ENCODE results near the gene RNF223.

GRCh38 chr1:1092894-1093609, 18.9 kb upstream of the RNF223 start:
- no peak for TF ChIP-seq CTCF (IDR thresholded peaks at IDR 0.05)
- no peak for TF ChIP-seq POLR2A (IDR thresholded peaks at IDR 0.05)
